ENCODE data around the gene RNF5. TPM values are rescaled to one million over a fixed set of nuclear protein-coding genes. Genes with fewer than 3 reads are reported as not detected.
"Not testable (repeated sequence)": the region's sequence is repeated elsewhere in the genome, so short reads cannot be mapped to it uniquely, and the experiment has no call there.

The RNF5 gene
- total RNA-seq, 1 donor from 2014 or later: 41.1 TPM

GRCh38 chr6:32187725-32188380 is 9.6 kb downstream of the RNF5 start:
- intact Hi-C loops (cut with micrococcal nuclease): not testable (repeated sequence)

GRCh38 chr6:32188381-32189068 is 10.3 kb downstream of the RNF5 start:
- intact Hi-C loops (cut with micrococcal nuclease): no loop called here

- intact Hi-C loops (cut with micrococcal nuclease): no loop called here
These were observed 11.0 kb downstream of the RNF5 start for GRCh38 chr6:32189069-32189741.

- intact Hi-C loops (cut with micrococcal nuclease): loop anchor here (1.0 to 10.0 kb wide), 3 partner anchors 11 to 1845 kb away; partner anchors contain the start of genes ATF6B, RNF5 and RPP21
These were observed 11.5 kb downstream of the RNF5 start for GRCh38 chr6:32189742-32190053.

GRCh38 chr6:32190054-32190851 is 12.0 kb downstream of the RNF5 start, which contains the start of gene PBX2:
TSS of gene PBX2 (minus strand) at chr6:32190202. CDS start at chr6:32189915, 287 bp downstream.
- intact Hi-C loops (cut with micrococcal nuclease): loop anchor here (1.0 to 10.0 kb wide), 3 partner anchors 12 to 1845 kb away; partner anchors contain the start of genes ATF6B, RNF5 and RPP21

GRCh38 chr6:32190911-32191677 is 12.9 kb downstream of the RNF5 start:
- intact Hi-C loops (cut with micrococcal nuclease): loop anchor here (1.0 to 10.0 kb wide), 3 partner anchors 13 to 1846 kb away; partner anchors contain the start of genes ATF6B, RNF5 and RPP21

GRCh38 chr6:32191696-32192607 is 13.7 kb downstream of the RNF5 start:
- intact Hi-C loops (cut with micrococcal nuclease): loop anchor here (10.0 kb wide), 1 partner anchor 1847 kb away; the partner anchor contains the start of gene RPP21

- intact Hi-C loops (cut with micrococcal nuclease): loop anchor here (10.0 kb wide), 1 partner anchor 1848 kb away; the partner anchor contains the start of gene RPP21
These were observed 14.4 kb downstream of the RNF5 start, which contains the start of gene GPSM3 for GRCh38 chr6:32192608-32193039. TSS of gene GPSM3 (minus strand) at chr6:32192643. CDS start at chr6:32192513, 130 bp downstream.

- intact Hi-C loops (cut with micrococcal nuclease): loop anchor here (10.0 kb wide), 1 partner anchor 1848 kb away; the partner anchor contains the start of gene RPP21
These were observed 14.9 kb downstream of the RNF5 start for GRCh38 chr6:32193096-32193495.

- intact Hi-C loops (cut with micrococcal nuclease): loop anchor here (10.0 kb wide), 1 partner anchor 1850 kb away; the partner anchor contains the start of gene RPP21
These were observed 16.2 kb downstream of the RNF5 start for GRCh38 chr6:32194388-32194787.

GRCh38 chr6:32194825-32195651 is 16.8 kb downstream of the RNF5 start:
- intact Hi-C loops (cut with micrococcal nuclease): loop anchor here (1.0 to 10.0 kb wide), 7 partner anchors 17 to 1850 kb away; partner anchors contain the start of genes FKBPL, NELFE, PPT2 and PSMB9

- intact Hi-C loops (cut with micrococcal nuclease): loop anchor here (1.0 to 10.0 kb wide), 7 partner anchors 17 to 1851 kb away; partner anchors contain the start of genes FKBPL, NELFE, PPT2 and PSMB9
These were observed 17.4 kb downstream of the RNF5 start for GRCh38 chr6:32195652-32195901.

GRCh38 chr6:32195902-32196681 is 17.9 kb downstream of the RNF5 start:
- intact Hi-C loops (cut with micrococcal nuclease): loop anchor here (1.0 to 10.0 kb wide), 7 partner anchors 18 to 1851 kb away; partner anchors contain the start of genes FKBPL, NELFE, PPT2 and PSMB9

GRCh38 chr6:32196682-32197616 is 18.7 kb downstream of the RNF5 start:
- intact Hi-C loops (cut with micrococcal nuclease): loop anchor here (5.0 to 10.0 kb wide), 4 partner anchors 240 to 1852 kb away; partner anchors contain the start of genes NELFE, PSMB9, RPP21 and SKIC2

- intact Hi-C loops (cut with micrococcal nuclease): loop anchor here (5.0 to 10.0 kb wide), 4 partner anchors 241 to 1854 kb away; partner anchors contain the start of genes NELFE, PSMB9, RPP21 and SKIC2
These were observed 20.1 kb downstream of the RNF5 start for GRCh38 chr6:32198345-32198696.

GRCh38 chr6:32198866-32199265 is 20.7 kb downstream of the RNF5 start:
- intact Hi-C loops (cut with micrococcal nuclease): loop anchor here (5.0 to 10.0 kb wide), 4 partner anchors 242 to 1854 kb away; partner anchors contain the start of genes NELFE, PSMB9, RPP21 and SKIC2
